ENCODE measurements around the gene TYK2.

DNA sequence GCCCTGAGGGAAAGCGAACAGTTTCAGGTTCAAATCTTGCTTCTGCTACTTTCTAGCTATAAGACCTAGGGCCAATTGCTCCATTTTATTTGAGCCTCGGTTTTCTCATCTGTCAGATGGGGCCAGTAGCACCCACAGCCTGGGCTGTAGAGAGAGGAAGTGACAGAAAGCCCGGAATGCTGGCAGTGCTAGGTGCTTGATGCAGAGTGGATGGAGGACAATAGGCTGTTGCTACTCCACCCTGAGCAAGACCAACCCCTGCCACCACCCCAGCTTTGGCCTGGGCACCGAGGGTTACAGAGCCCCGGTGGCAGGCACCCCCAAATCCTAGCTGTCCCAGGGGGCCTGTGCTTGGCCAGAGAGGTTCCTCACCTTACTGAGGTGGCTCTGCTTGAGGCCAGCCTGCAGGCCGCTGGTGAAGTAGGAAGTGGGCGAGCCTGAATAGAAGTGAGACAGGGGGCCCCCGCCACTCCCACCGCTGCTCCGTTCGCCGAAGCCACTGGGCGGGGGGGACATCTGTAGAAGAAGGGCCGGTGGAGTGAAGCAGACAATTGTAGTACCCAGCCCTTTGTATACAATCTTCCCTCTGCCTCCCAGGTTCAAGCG lies 62.4 kb downstream of the TYK2 start:
- TF ChIP-seq, protein P1, sequence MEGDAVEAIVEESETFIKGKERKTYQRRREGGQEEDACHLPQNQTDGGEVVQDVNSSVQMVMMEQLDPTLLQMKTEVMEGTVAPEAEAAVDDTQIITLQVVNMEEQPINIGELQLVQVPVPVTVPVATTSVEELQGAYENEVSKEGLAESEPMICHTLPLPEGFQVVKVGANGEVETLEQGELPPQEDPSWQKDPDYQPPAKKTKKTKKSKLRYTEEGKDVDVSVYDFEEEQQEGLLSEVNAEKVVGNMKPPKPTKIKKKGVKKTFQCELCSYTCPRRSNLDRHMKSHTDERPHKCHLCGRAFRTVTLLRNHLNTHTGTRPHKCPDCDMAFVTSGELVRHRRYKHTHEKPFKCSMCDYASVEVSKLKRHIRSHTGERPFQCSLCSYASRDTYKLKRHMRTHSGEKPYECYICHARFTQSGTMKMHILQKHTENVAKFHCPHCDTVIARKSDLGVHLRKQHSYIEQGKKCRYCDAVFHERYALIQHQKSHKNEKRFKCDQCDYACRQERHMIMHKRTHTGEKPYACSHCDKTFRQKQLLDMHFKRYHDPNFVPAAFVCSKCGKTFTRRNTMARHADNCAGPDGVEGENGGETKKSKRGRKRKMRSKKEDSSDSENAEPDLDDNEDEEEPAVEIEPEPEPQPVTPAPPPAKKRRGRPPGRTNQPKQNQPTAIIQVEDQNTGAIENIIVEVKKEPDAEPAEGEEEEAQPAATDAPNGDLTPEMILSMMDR (IDR thresholded peaks at IDR 0.05), result no peak
- TF ChIP-seq POLR2A (IDR thresholded peaks at IDR 0.05) (no peak), POLR2AphosphoS5 (IDR thresholded peaks at IDR 0.05) (no peak)
